ENCODE data around the gene CHST1. TPM values are rescaled to one million over a fixed set of nuclear protein-coding genes. Genes with fewer than 3 reads are reported as not detected.

The CHST1 gene
- total RNA-seq, 1 donor from 2014 or later: 59.2 TPM

- peak overlapping the region; percentile 33 for H3K27ac Mint-ChIP-seq (ENCODE audit: unreplicated experiment)
- no peaks in the 10 kb centered on the region for H3K36me3 Mint-ChIP-seq (ENCODE audit: unreplicated experiment)
- H3K4me3 Mint-ChIP-seq (ENCODE audit: unreplicated experiment): peak overlapping the region; percentile 42
- TF ChIP-seq CTCF (IDR thresholded peaks at IDR 0.05; ENCODE audit: partially characterized antibody, unreplicated experiment): no peak
- no peaks in the 10 kb centered on the region for H3K9me3 Mint-ChIP-seq (ENCODE audit: unreplicated experiment)
- H3K4me1 Mint-ChIP-seq (ENCODE audit: low read depth, unreplicated experiment): peaks cover 22% of the 10 kb centered on the region
- peaks cover 4% of the 10 kb centered on the region for H3K27me3 Mint-ChIP-seq (ENCODE audit: unreplicated experiment)
- no peak for DNase-seq
These were observed 1.5 kb upstream of the CHST1 start for GRCh38 chr11:45666648-45667642.

- H3K9me3 Mint-ChIP-seq (ENCODE audit: unreplicated experiment): peaks cover 4% of the 10 kb centered on the region
- no peak for DNase-seq
- H3K4me1 Mint-ChIP-seq (ENCODE audit: low read depth, unreplicated experiment): peaks cover 27% of the 10 kb centered on the region
- no peaks in the 10 kb centered on the region for H3K36me3 Mint-ChIP-seq (ENCODE audit: unreplicated experiment)
- peaks cover 8% of the 10 kb centered on the region for H3K27me3 Mint-ChIP-seq (ENCODE audit: unreplicated experiment)
- TF ChIP-seq CTCF (IDR thresholded peaks at IDR 0.05; ENCODE audit: partially characterized antibody, unreplicated experiment): no peak
- H3K4me3 Mint-ChIP-seq (ENCODE audit: unreplicated experiment): no peak overlapping the region
- H3K27ac Mint-ChIP-seq (ENCODE audit: unreplicated experiment): no peak overlapping the region
These were observed 668 bp upstream of the CHST1 start for GRCh38 chr11:45665933-45666647.

- DNase-seq: peak; percentile 56
- Mint-ChIP-seq H3K27ac (ENCODE audit: unreplicated experiment) (no peak overlapping the region), H3K4me1 (ENCODE audit: low read depth, unreplicated experiment) (peaks cover 41% of the 10 kb centered on the region), H3K27me3 (ENCODE audit: unreplicated experiment) (peaks cover 9% of the 10 kb centered on the region), H3K9me3 (ENCODE audit: unreplicated experiment) (peaks cover 4% of the 10 kb centered on the region), H3K4me3 (ENCODE audit: unreplicated experiment) (no peak overlapping the region), H3K36me3 (ENCODE audit: unreplicated experiment) (no peaks in the 10 kb centered on the region)
- no peak for TF ChIP-seq CTCF (IDR thresholded peaks at IDR 0.05; ENCODE audit: partially characterized antibody, unreplicated experiment)
These were observed 831 bp downstream of the CHST1 start for GRCh38 chr11:45664376-45665205.

- no peak for TF ChIP-seq CTCF (IDR thresholded peaks at IDR 0.05; ENCODE audit: partially characterized antibody, unreplicated experiment)
- Mint-ChIP-seq H3K27ac (ENCODE audit: unreplicated experiment) (peak overlapping the region; percentile 76), H3K36me3 (ENCODE audit: unreplicated experiment) (no peaks in the 10 kb centered on the region), H3K27me3 (ENCODE audit: unreplicated experiment) (peaks cover 9% of the 10 kb centered on the region), H3K4me3 (ENCODE audit: unreplicated experiment) (peak overlapping the region; percentile 81), H3K4me1 (ENCODE audit: low read depth, unreplicated experiment) (peaks cover 45% of the 10 kb centered on the region), H3K9me3 (ENCODE audit: unreplicated experiment) (peaks cover 4% of the 10 kb centered on the region)
- no peak for DNase-seq
These were observed 1.7 kb downstream of the CHST1 start for GRCh38 chr11:45663486-45664375.
